GM12878 (cell line): ENCODE measurements around the gene P3H3. TPM values are rescaled to one million over a fixed set of nuclear protein-coding genes. Genes with fewer than 3 reads are reported as not detected.

Source experiments
- ATAC-seq: fragments of 200-7000 bp; cut with Tn5 transposase; 3 replicates; pipeline ENCODE4 v1.9.1; 2020; ENCODE audit warnings: mild to moderate bottlenecking, moderate library complexity
- BruUV-seq: library from RNA; stranded (reverse); fragments of 400-500 nt; replicated peaks from 2 replicates; lab custom pipeline; 2021; lab: Mats Ljungman, UMichigan
- CTCF ChIA-PET: fragments of 300-600 bp; sonication (Branson Sonifier 250); formaldehyde crosslinking; extraction: SDS; loops from one replicate; lab custom pipeline; 2021; ENCODE audit warnings: inconsistent platforms; lab: Yijun Ruan, JAX
- POLR2A ChIA-PET: fragments of 350-600 bp; formaldehyde crosslinking; extraction: SDS; loops from one replicate; lab custom pipeline; 2021; ENCODE audit warnings: inconsistent platforms; lab: Charles Lee
- RAD21 ChIA-PET: fragments of 300-600 bp; sonication (Branson Sonifier 250); formaldehyde crosslinking; loops from one replicate; lab custom pipeline; 2023; ENCODE audit warnings: antibody characterized with exemption; ENCODE audit not compliant: unreplicated experiment; lab: Charles Lee
- SMC1A ChIA-PET: fragments of 300-600 bp; sonication (Branson Sonifier 250); formaldehyde crosslinking; loops from one replicate; lab custom pipeline; 2023; ENCODE audit not compliant: unreplicated experiment, uncharacterized antibody; lab: Charles Lee
- DNase-seq: peaks from one replicate; pipeline ENCODE4 v3.0.0-alpha.2; 2011; ENCODE audit warnings: low read depth, low spot score
- FAIRE-seq: peaks from 3 replicates; lab custom pipeline; 2011; peaks lifted over from hg19 to GRCh38; lab: Jason Lieb, UNC
- H2AFZ ChIP-seq: 2 replicates; pipeline ENCODE4 v1.6.0; 2011; ENCODE audit warnings: low read depth, low read length, control low read depth; ENCODE audit not compliant: control insufficient read depth
- H3K27ac ChIP-seq: 2 replicates; pipeline ENCODE4 v1.5.1; 2011; ENCODE audit warnings: control low read depth; ENCODE audit not compliant: control insufficient read depth, insufficient read depth
- H3K27me3 ChIP-seq, 2 experiments: replicated peaks in 1 of 2; 2 replicates each; pipeline versions ENCODE4 v1.6.0 to v1.6.1; 2011; ENCODE audit warnings: low read length in 1 of 2; ENCODE audit not compliant: control insufficient read depth in 2 of 2, insufficient read depth in 2 of 2
- H3K36me3 ChIP-seq, 2 experiments: 2 replicates each; pipeline ENCODE4 v1.5.1; 2011; ENCODE audit warnings: low read length in 1 of 2; ENCODE audit not compliant: control insufficient read depth in 2 of 2, insufficient read depth in 2 of 2
- H3K4me1 ChIP-seq: 2 replicates; pipeline ENCODE4 v1.6.1; 2011; ENCODE audit warnings: mild to moderate bottlenecking, low read length, moderate library complexity, mixed read lengths; ENCODE audit not compliant: control insufficient read depth, insufficient read depth
- H3K4me2 ChIP-seq: 2 replicates; pipeline ENCODE4 v1.6.0; 2011; ENCODE audit warnings: control low read depth; ENCODE audit not compliant: control insufficient read depth, insufficient read depth
- H3K4me3 ChIP-seq: fragments of 200-600 bp; sonication (generic); 2 replicates; pipeline ENCODE4 v1.5.1; 2016
- H3K79me2 ChIP-seq: 2 replicates; pipeline ENCODE4 v1.6.0; 2011; ENCODE audit warnings: low read length; ENCODE audit not compliant: control insufficient read depth, insufficient read depth
- H3K9ac ChIP-seq: 2 replicates; pipeline ENCODE4 v1.8.0; 2011; ENCODE audit warnings: low read length, control low read depth, mixed read lengths; ENCODE audit not compliant: control insufficient read depth, insufficient read depth
- H3K9me3 ChIP-seq: replicated peaks from 3 replicates; pipeline ENCODE4 v1.5.1; 2011; ENCODE audit warnings: mild to moderate bottlenecking, low read length; ENCODE audit not compliant: control insufficient read depth, insufficient read depth
- H4K20me1 ChIP-seq: 2 replicates; pipeline ENCODE4 v1.6.0; 2011; ENCODE audit not compliant: control insufficient read depth, insufficient read depth
- ATF7 ChIP-seq: fragments of 450-650 bp; IDR thresholded peaks from 2 replicates; pipeline ENCODE4 v1.6.1; 2016; ENCODE audit warnings: low read depth, mild to moderate bottlenecking
- CBFB ChIP-seq: IDR thresholded peaks from 2 replicates; pipeline ENCODE4 v1.6.1; 2016; ENCODE audit warnings: antibody characterized with exemption, low read depth
- ETV6 ChIP-seq, 2 experiments: fragments of 450-650 bp in 1 of 2; IDR thresholded peaks in 1 of 2; conservative IDR thresholded peaks in 1 of 2; 2 replicates each; pipeline ENCODE4 v1.6.1; 2014; ENCODE audit warnings: antibody characterized with exemption in 1 of 2, borderline replicate concordance in 1 of 2, low read depth in 1 of 2, mild to moderate bottlenecking in 1 of 2, moderate library complexity in 1 of 2
- NFIC ChIP-seq: IDR thresholded peaks from 2 replicates; pipeline ENCODE4 v1.6.1; 2012; ENCODE audit warnings: low read depth, mild to moderate bottlenecking, inconsistent platforms, low read length, moderate library complexity
- RAD21 ChIP-seq: IDR thresholded peaks from 2 replicates; pipeline ENCODE4 v1.6.1; 2011; ENCODE audit warnings: mild to moderate bottlenecking, low read depth, low read length, moderate library complexity; ENCODE audit not compliant: insufficient read depth
- RUNX3 ChIP-seq: IDR thresholded peaks from 2 replicates; pipeline ENCODE4 v1.6.1; 2012; ENCODE audit warnings: low read length, inconsistent platforms
- TCF3 ChIP-seq: IDR thresholded peaks from 2 replicates; pipeline ENCODE4 v1.6.1; 2012; ENCODE audit warnings: low read depth, mild to moderate bottlenecking, low read length, borderline replicate concordance; ENCODE audit not compliant: insufficient read depth
- WGBS: methylation state at CpG from one replicate; pipeline ENCODE4 v1.1.6; 2016; ENCODE audit warnings: low lambda C conversion rate; ENCODE audit not compliant: insufficient replicate concordance, insufficient coverage; ENCODE audit errors: missing lambda C conversion rate; 5-methylcytosine and 5-hydroxymethylcytosine counted together
- in situ Hi-C: fragments of 300-500 bp; cut with MboI; formaldehyde crosslinking; loops from 9 replicates; pipeline ENCODE4 v1.14.3; 2018; ENCODE audit warnings: mixed read lengths
- intact Hi-C: fragments of 100-400 bp; cut with micrococcal nuclease; formaldehyde crosslinking; loops from one replicate; pipeline ENCODE4 v1.14.2; 2022; ENCODE audit not compliant: unreplicated experiment
- polyA plus RNA-seq, 11 experiments: library from polyadenylated mRNA; depleted of rRNA in 4 of 11; unstranded in 6 of 11; stranded (reverse) in 5 of 11; fragments of >200 nt; fragmentation: Nextera tagmentation in 4 of 11; fragmentation: Illumina TruSeq in 1 of 11; extraction: Ambion mirVana in 4 of 11; extraction: Trizol in 1 of 11; gene quantifications; 1 replicate in 1 of 11; 2 replicates in 10 of 11; pipeline versions ENCODE4 v1.2.1 to v1.2.3, GENCODE V29; 2011 to 2016; ENCODE audit warnings: inconsistent platforms in 2 of 11, missing spikeins in 2 of 11, low read depth in 1 of 11
- total RNA-seq, 4 experiments: library from RNA; depleted of rRNA in 3 of 4; stranded (reverse); fragments of >200 nt in 3 of 4; fragmentation: Illumina TruSeq in 1 of 4; extraction: Trizol in 1 of 4; gene quantifications; 2 replicates each; pipeline versions ENCODE4 v1.2.1 to v1.2.3, GENCODE V29; 2013 to 2021
- TF ChIP-seq, protein P1 (sequence below), 3 experiments: IDR thresholded peaks in 2 of 3; conservative IDR thresholded peaks in 1 of 3; 2 replicates each; pipeline ENCODE4 v1.5.1; 2011; ENCODE audit warnings: low read depth in 3 of 3, low read length in 3 of 3, mild to moderate bottlenecking in 3 of 3, control low read depth in 2 of 3, moderate library complexity in 2 of 3, inconsistent platforms in 1 of 3, mixed read lengths in 1 of 3; ENCODE audit not compliant: control insufficient read depth in 2 of 3, insufficient read depth in 1 of 3; ENCODE audit errors: extremely low read depth in 1 of 3

P3H3 gene
- total and polyA plus RNA-seq, 10 of the 15 experiments (the other 5 are each of a cell fraction or from before 2014, with no cell fraction given), result 0.03 to 0.21 (median 0.05) TPM; not detected in 7

GRCh38 chr12:6837370-6838060 is 9.3 kb downstream of the P3H3 start:
- RAD21 ChIA-PET, result interaction anchor here (1.1 kb wide), 1 partner anchor 54 kb away, joined by 3 read pairs; no protein-coding TSS in a partner anchor
- SMC1A ChIA-PET, result interaction anchor here (1.1 to 5.8 kb wide), 2 partner anchors 11 to 84 kb away, joined by 3 to 35 read pairs; partner anchors contain the start of gene MLF2
- H3K4me2 ChIP-seq, result no peak overlapping the region
- no peak for FAIRE-seq
- no peak overlapping the region for H3K9ac ChIP-seq
- H3K27me3 ChIP-seq, result no peaks in the 10 kb centered on the region
- DNase-seq, result no peak
- CTCF ChIA-PET, result interaction anchor here (1.1 to 6.8 kb wide), 3 partner anchors 11 to 84 kb away, joined by 4 to 72 read pairs (median 43); partner anchors contain the start of genes CDCA3, MLF2 and USP5
- POLR2A ChIA-PET, result interaction anchor here (0.6 to 1.7 kb wide), 3 partner anchors 11 to 225 kb away, joined by 4 to 9 read pairs (median 5); no protein-coding TSS in a partner anchor
- H3K79me2 ChIP-seq, result no peaks in the 10 kb centered on the region
- WGBS, result 76% methylated on average over 26 of the region's 26 CpGs
- no peaks in the 10 kb centered on the region for H3K36me3 ChIP-seq
- no peak overlapping the region for H3K4me3 ChIP-seq
- in situ Hi-C loops (no loop called here), intact Hi-C loops (no loop called here)
- H3K27ac ChIP-seq, result no peak overlapping the region
- H3K9me3 ChIP-seq, result no peaks in the 10 kb centered on the region
- peaks cover 10% of the 10 kb centered on the region for H3K4me1 ChIP-seq
- H4K20me1 ChIP-seq, result no peaks in the 10 kb centered on the region
- TF ChIP-seq, protein P1, sequence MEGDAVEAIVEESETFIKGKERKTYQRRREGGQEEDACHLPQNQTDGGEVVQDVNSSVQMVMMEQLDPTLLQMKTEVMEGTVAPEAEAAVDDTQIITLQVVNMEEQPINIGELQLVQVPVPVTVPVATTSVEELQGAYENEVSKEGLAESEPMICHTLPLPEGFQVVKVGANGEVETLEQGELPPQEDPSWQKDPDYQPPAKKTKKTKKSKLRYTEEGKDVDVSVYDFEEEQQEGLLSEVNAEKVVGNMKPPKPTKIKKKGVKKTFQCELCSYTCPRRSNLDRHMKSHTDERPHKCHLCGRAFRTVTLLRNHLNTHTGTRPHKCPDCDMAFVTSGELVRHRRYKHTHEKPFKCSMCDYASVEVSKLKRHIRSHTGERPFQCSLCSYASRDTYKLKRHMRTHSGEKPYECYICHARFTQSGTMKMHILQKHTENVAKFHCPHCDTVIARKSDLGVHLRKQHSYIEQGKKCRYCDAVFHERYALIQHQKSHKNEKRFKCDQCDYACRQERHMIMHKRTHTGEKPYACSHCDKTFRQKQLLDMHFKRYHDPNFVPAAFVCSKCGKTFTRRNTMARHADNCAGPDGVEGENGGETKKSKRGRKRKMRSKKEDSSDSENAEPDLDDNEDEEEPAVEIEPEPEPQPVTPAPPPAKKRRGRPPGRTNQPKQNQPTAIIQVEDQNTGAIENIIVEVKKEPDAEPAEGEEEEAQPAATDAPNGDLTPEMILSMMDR (IDR thresholded peaks at IDR 0.05 in 2 of 3, conservative IDR thresholded peaks at IDR 0.05 in 1 of 3; ENCODE audit: control insufficient read depth in 2 of 3, extremely low read depth in 1 of 3, insufficient read depth in 1 of 3, low read depth in 3 of 3, low read length in 3 of 3), result no peak
- TF ChIP-seq ATF7 (no peak), RUNX3 (no peak), ETV6 (conservative IDR thresholded peaks at IDR 0.05 in 1 of 2, IDR thresholded peaks at IDR 0.05 in 1 of 2; ENCODE audit: borderline replicate concordance in 1 of 2, low read depth in 1 of 2) (no peak), RAD21 (no peak), TCF3 (no peak), CBFB (no peak), NFIC (no peak)
- H2AFZ ChIP-seq, result no peak overlapping the region
- no peak for ATAC-seq
- BruUV-seq, result no TSS peak
